Heart left ventricle (tissue), 13 donors: ENCODE results near the gene DPYSL4.

Source experiments
- CTCF ChIP-seq, 12 donors: fragments of 200-600 bp; sonication (generic) in 4 of 12; IDR thresholded peaks; one replicate each; pipeline versions ENCODE4 v1.5.0 to v1.8.0; 2018 to 2022; ENCODE audit warnings: antibody characterized with exemption in 12 of 12, mild to moderate bottlenecking in 5 of 12
- POLR2A ChIP-seq, 2 donors: fragments of 450-650 bp; IDR thresholded peaks; one replicate each; pipeline ENCODE4 v1.6.1; 2017; ENCODE audit warnings: antibody characterized with exemption in 2 of 2, mild to moderate bottlenecking in 2 of 2, moderate library complexity in 2 of 2
- donor health status: ischemic (EF 13 %, LVEDD 7.1; RV severe dilation, severe dysfunction).
- donor health status: DM: no; HTN: yes; CAD: no.
- donor health status: DM: no; HTN: no; CAD: no.
- donor health status: ischemic (EF 25% LVEDD 6.9; RV normal size, moderate dysfunction).
- donor health status: ischemic (EF 25% LVEDD 5.7; RV mildly dilated, moderate dysfunction).
- donor health status: ischemic (EF 35%, LVEDD 5.7; RV mildly dilated, moderate dysfunction).
- donor health status: nonischemic (EF 11% LVEDD 7.7; RV severe dilation, severe dysfunction).
- donor health status: DM: yes; HTN: yes; CAD: no.
- donor health status: PGD.
- donor health status: ischemic (EF 29% LVEDD 5.4; RV normal size, mild dysfunction).
- donor health status: nonischemic (EF 23%, LVEDD 6.1; RV moderate dilation, normal function).

- peak in 1 of 12 donors; percentile 10 for TF ChIP-seq CTCF (IDR thresholded peaks at IDR 0.05)
- no peak for TF ChIP-seq POLR2A (IDR thresholded peaks at IDR 0.05)
Observed at GRCh38 chr10:132186488-132187429, at the start of gene DPYSL4.
